Stimulated activated naive B cell treated with anti-CD40 and anti-IgM and Interleukin-4, amounts not matched to agents 10 μg/mL and 1 μg/mL and 100 μg/mL, for 72 hours (primary cell): ENCODE results near the gene PATJ.
"Not testable (repeated sequence)": the region's sequence is repeated elsewhere in the genome, so short reads cannot be mapped to it uniquely, and the experiment has no call there.

ENCODE experiments used
- ATAC-seq, 2 donors: fragments of 150-1000 bp; cut with Tn5 transposase; replicated peaks; 2 replicates each; pipeline ENCODE4 v1.10.0; 2021; ENCODE audit warnings: moderate library complexity in 1 of 2
- DNase-seq: peaks from one replicate; pipeline ENCODE4 v3.0.0; 2021
- H3K27ac Mint-ChIP-seq: one replicate; pipeline ENCODE4 v1.8.0; 2022; ENCODE audit warnings: mild to moderate bottlenecking, mixed read lengths
- H3K27me3 Mint-ChIP-seq, 2 donors: one replicate each; pipeline ENCODE4 v1.8.0; 2022; ENCODE audit warnings: mixed read lengths in 2 of 2
- H3K36me3 Mint-ChIP-seq, 2 donors: one replicate each; pipeline ENCODE4 v1.8.0; 2022; ENCODE audit warnings: mixed read lengths in 2 of 2, mild to moderate bottlenecking in 1 of 2
- H3K4me1 Mint-ChIP-seq, 2 donors: one replicate each; pipeline ENCODE4 v1.8.0; 2022; ENCODE audit warnings: mixed read lengths in 2 of 2, mild to moderate bottlenecking in 1 of 2
- H3K4me3 Mint-ChIP-seq, 2 donors: one replicate each; pipeline ENCODE4 v1.8.0; 2022; ENCODE audit warnings: mild to moderate bottlenecking in 2 of 2, mixed read lengths in 2 of 2, moderate library complexity in 1 of 2
- H3K9me3 Mint-ChIP-seq, 2 donors: one replicate each; pipeline ENCODE4 v1.8.0; 2022; ENCODE audit warnings: mixed read lengths in 2 of 2, mild to moderate bottlenecking in 1 of 2

Gene PATJ

GRCh38 chr1:62196086-62196690 lies 453.9 kb downstream of the PATJ start:
- Mint-ChIP-seq H3K4me3 (peak overlapping the region in 1 of 2 donors; percentile 63), H3K36me3 (peaks cover 3 to 9% of the 10 kb centered on the region in 2 donors), H3K9me3 (peaks cover 4 to 6% of the 10 kb centered on the region in 2 donors), H3K27me3 (peaks cover 32 to 52% of the 10 kb centered on the region in 2 donors), H3K27ac (no peak overlapping the region), H3K4me1 (peaks cover 3 to 14% of the 10 kb centered on the region in 2 donors)
- no peak for DNase-seq
- no peak for ATAC-seq

DNA sequence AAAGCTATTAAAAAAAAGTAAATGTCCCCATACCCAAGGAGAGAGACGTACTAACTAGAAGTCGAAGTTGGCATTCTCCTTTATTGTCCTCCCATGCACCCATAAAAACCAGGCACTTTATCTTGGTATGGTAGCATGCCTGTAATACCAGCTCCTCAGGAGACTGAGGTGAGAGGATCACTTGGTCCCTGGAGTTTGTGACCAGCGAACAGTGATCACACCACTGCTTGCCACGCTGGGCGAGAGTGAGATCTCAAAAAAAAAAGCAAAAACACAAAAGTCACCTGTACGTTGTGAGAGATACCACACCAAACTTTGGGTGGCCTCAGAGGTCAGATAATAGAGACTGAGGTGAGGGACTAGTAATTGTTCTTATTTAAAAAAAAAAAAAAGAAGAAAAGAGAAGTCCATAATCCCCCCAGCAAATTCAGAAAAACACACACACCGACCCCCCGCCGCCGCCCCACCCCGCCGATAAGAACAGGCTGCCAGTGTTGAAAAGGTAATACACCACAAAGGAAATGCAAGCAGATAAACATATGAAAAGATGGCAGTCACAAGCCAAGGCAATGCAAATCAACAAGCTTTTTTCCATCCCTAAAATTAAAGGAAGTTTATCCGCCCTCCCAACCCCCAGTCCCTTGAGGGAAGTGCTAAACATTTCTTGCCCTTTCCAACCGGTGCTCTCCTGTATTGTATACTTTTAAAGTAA lies 455.9 kb downstream of the PATJ start:
- Mint-ChIP-seq H3K4me3 (no peak overlapping the region), H3K36me3 (peaks cover 3 to 9% of the 10 kb centered on the region in 2 donors), H3K9me3 (peaks cover 4 to 6% of the 10 kb centered on the region in 2 donors), H3K27ac (no peak overlapping the region), H3K4me1 (peaks cover 3 to 14% of the 10 kb centered on the region in 2 donors), H3K27me3 (peaks cover 28 to 35% of the 10 kb centered on the region in 2 donors)
- DNase-seq (no peak), ATAC-seq (no peak)

DNA sequence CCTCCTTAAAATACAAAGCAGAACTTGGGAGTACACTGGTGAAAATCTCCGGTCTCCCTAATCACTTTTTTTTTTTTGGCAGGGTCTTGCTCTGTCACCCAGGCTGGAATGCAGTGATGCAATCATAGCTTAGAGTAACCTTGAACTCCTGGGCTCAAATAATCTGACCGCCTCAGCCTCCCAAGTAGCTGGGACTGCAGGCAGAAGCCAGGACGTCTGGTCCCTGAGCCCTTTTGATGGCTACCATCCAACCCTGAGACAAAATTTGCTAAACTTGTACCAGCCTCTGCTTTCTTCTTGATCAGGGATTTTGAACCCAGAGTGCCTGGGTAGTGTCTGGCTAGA lies 456.5 kb downstream of the PATJ start:
- Mint-ChIP-seq H3K27ac (no peak overlapping the region), H3K36me3 (peaks cover 0 to 9% of the 10 kb centered on the region in 2 donors), H3K4me3 (no peak overlapping the region), H3K27me3 (peaks cover 23 to 29% of the 10 kb centered on the region in 2 donors), H3K9me3 (peaks cover 4 to 6% of the 10 kb centered on the region in 2 donors), H3K4me1 (peaks cover 3 to 14% of the 10 kb centered on the region in 2 donors)
- DNase-seq (no peak), ATAC-seq (no peak)

DNA sequence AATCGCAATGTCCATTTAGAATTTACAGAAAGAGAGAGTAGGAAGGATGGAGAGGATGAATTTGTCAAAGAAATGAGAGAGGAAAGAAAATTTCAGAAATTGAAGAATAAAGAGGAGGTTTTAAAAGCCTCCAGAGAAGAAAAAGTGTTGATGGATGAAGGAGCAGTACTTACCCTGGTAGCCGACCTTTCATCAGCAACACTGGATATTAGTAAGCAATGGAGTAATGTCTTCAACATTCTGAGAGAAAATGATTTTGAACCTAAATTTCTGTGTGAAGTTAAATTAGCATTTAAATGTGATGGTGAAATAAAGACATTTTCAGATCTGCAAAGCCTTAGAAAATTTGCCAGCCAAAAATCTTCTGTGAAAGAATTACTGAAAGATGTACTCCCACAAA lies 464.9 kb downstream of the PATJ start:
- no peak for ATAC-seq
- no peak overlapping the region for H3K4me3 Mint-ChIP-seq

DNA sequence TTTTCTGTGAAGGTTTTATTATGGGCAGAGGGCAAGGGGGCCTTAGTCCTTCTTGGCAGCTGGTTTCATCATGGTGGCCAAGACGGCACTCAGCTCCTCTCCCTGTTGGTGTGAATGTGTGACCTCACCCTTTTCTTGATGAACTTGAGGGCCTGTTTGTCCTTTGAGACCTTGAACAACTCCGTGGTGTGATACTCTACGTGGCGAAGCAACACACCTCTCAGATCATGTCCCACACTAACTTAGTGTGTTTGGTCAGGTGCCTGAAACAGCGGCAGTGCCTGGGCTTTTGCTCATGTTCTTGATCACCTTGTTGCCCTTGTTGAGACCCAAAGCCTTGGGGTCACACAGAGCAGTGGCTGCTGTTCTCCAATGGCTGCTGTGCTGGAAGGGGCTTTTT lies 465.8 kb downstream of the PATJ start:
- Mint-ChIP-seq H3K9me3 (peaks cover 12 to 16% of the 10 kb centered on the region in 2 donors), H3K36me3 (peaks cover 1 to 4% of the 10 kb centered on the region in 2 donors), H3K27me3 (no peaks in the 10 kb centered on the region), H3K4me1 (no peaks in the 10 kb centered on the region), H3K4me3 (no peak overlapping the region), H3K27ac (no peak overlapping the region)
- no peak for ATAC-seq
- DNase-seq, result no peak

More for the DNA sequence above, 464.9 kb downstream of the PATJ start:
- no peak for DNase-seq
- Mint-ChIP-seq H3K27me3 (no peaks in the 10 kb centered on the region), H3K27ac (no peak overlapping the region), H3K9me3 (peaks cover 12 to 16% of the 10 kb centered on the region in 2 donors), H3K36me3 (peaks cover 1 to 4% of the 10 kb centered on the region in 2 donors), H3K4me1 (no peaks in the 10 kb centered on the region)

DNA sequence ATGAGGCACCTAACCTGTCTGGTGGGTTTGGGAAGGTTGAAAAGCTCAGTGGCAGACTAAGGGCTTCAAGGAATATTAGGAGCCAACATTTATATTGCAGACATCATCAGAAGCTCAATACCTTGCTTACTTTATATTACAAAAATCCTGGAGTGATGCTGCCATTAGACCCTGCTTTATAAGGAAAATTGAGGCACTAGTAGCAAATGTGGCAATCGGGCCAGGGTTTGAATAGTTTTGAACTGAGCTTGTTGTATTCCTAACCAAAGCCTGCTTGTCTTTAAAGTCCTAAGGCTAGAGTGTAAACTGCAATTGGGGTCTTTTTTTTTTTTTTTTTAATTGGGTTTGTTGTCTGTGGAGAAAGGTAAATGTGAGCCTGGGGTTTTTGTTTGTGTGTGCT lies 466.7 kb downstream of the PATJ start:
- no peak overlapping the region for H3K4me3 Mint-ChIP-seq
- no peak for ATAC-seq
- H3K9me3 Mint-ChIP-seq, result peaks cover 12 to 16% of the 10 kb centered on the region in 2 donors
- peaks cover 1 to 4% of the 10 kb centered on the region in 2 donors for H3K36me3 Mint-ChIP-seq
- no peak for DNase-seq
- no peaks in the 10 kb centered on the region for H3K4me1 Mint-ChIP-seq
- no peaks in the 10 kb centered on the region for H3K27me3 Mint-ChIP-seq
- no peak overlapping the region for H3K27ac Mint-ChIP-seq

- Mint-ChIP-seq H3K27me3 (no peaks in the 10 kb centered on the region), H3K36me3 (peaks cover 1 to 4% of the 10 kb centered on the region in 2 donors), H3K4me3 (no peak overlapping the region), H3K4me1 (no peaks in the 10 kb centered on the region), H3K27ac (no peak overlapping the region), H3K9me3 (peaks cover 13 to 16% of the 10 kb centered on the region in 2 donors)
- DNase-seq (no peak), ATAC-seq (no peak)
These were observed 467.8 kb downstream of the PATJ start for GRCh38 chr1:62209931-62210595.

- Mint-ChIP-seq H3K27ac (no peak overlapping the region), H3K36me3 (peaks cover 1 to 4% of the 10 kb centered on the region in 2 donors), H3K4me3 (no peak overlapping the region), H3K4me1 (no peaks in the 10 kb centered on the region), H3K27me3 (no peaks in the 10 kb centered on the region), H3K9me3 (peaks cover 13 to 16% of the 10 kb centered on the region in 2 donors)
- ATAC-seq (no peak), DNase-seq (no peak)
These were observed 468.7 kb downstream of the PATJ start for GRCh38 chr1:62210960-62211359.

DNA sequence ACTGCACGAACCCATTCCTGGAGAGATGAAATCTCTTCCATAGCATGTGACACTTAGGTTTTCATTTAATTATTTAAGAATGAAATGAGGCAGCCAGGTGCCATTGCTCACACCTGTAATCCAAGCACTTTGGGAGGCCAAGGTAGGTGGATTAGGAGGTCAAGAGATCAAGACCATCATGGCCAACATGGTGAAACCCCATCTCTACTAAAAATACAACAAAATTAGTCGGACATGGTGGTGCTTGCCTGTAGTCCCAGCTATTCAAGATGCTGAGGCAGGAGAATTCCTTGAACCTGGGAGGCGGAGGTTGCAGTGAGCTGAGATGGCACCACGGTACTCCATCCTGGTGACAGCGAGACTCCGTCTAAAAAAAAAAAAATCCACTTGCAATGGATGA lies 470.1 kb downstream of the PATJ start:
- no peak for DNase-seq
- H3K4me1 Mint-ChIP-seq, result no peaks in the 10 kb centered on the region
- no peaks in the 10 kb centered on the region for H3K27me3 Mint-ChIP-seq
- no peak for ATAC-seq
- H3K36me3 Mint-ChIP-seq, result peaks cover 1 to 4% of the 10 kb centered on the region in 2 donors
- H3K4me3 Mint-ChIP-seq, result no peak overlapping the region
- H3K27ac Mint-ChIP-seq, result no peak overlapping the region
- H3K9me3 Mint-ChIP-seq, result peaks cover 13 to 16% of the 10 kb centered on the region in 2 donors

DNA sequence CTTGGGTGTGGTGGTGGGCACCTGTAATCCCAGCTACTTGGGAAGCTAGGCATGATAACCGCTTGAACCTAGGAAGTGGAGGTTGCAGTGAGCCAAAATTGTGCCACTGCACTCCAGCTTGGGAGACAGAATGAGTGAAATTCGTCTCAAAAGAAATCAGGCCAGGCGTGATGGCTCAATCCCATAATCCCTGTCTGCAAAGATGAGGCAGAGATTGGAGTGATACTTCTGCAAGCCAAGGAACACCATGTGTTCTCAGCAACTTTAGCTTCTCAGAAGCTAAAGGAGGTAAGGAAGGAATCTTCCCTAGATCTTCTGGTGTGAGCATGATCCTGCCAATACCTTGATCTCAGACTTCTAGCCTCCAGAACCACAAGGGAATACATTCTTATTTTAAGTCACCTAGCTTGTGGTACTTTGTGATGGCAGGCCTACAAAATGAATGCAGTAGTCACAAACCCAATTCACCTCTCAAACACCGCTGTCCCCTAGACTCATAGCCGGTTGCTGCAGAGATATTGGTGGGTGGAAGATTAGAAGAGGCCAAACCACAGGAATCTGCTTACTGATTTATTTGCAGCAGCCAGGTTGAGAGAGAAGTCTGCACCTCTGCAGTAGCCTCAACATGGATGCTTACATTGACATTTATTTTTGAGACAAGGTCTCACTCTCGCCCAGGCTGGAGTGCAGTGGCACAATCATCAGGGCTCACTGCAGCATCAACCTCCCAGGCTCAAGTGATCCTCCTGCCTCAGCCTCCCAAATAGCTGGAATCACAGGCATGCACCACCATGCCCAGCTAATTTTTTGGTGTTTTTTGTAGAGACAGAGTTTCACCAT lies 471.0 kb downstream of the PATJ start:
- Mint-ChIP-seq H3K27me3 (no peaks in the 10 kb centered on the region), H3K4me1 (no peaks in the 10 kb centered on the region), H3K4me3 (no peak overlapping the region), H3K36me3 (peaks cover 1 to 4% of the 10 kb centered on the region in 2 donors), H3K27ac (no peak overlapping the region), H3K9me3 (peaks cover 13 to 16% of the 10 kb centered on the region in 2 donors)
- DNase-seq (no peak), ATAC-seq (no peak)

- no peaks in the 10 kb centered on the region for H3K4me1 Mint-ChIP-seq
- H3K27me3 Mint-ChIP-seq, result no peaks in the 10 kb centered on the region
- H3K4me3 Mint-ChIP-seq, result no peak overlapping the region
- no peak for DNase-seq
- H3K36me3 Mint-ChIP-seq, result no peaks in the 10 kb centered on the region
- peaks cover 0 to 2% of the 10 kb centered on the region in 2 donors for H3K9me3 Mint-ChIP-seq
- no peak for ATAC-seq
- H3K27ac Mint-ChIP-seq, result peak overlapping the region; percentile 42
These were observed 476.3 kb downstream of the PATJ start for GRCh38 chr1:62218604-62219003.

DNA sequence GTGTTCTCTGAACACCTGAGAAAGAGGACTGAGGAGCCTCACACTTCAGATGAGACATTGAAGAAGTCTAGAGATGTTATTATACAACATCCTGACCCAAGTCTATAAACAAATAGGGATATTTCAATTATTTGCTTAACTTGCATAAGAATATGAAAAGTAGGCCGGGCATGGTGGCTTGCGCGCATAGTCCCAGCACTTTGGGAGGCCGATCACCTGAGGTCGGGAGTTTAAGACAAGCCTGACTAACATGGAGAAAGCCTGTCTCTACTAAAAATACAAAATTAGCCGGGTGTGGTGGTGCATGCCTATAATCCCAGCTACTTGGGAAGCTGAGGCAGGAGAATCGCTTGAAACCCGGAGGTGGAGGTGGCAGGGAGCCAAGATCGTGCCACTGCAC lies 478.2 kb downstream of the PATJ start:
- not testable (repeated sequence) for H3K27ac Mint-ChIP-seq, H3K9me3 Mint-ChIP-seq, H3K36me3 Mint-ChIP-seq, ATAC-seq, H3K4me3 Mint-ChIP-seq, H3K4me1 Mint-ChIP-seq, H3K27me3 Mint-ChIP-seq, DNase-seq

DNA sequence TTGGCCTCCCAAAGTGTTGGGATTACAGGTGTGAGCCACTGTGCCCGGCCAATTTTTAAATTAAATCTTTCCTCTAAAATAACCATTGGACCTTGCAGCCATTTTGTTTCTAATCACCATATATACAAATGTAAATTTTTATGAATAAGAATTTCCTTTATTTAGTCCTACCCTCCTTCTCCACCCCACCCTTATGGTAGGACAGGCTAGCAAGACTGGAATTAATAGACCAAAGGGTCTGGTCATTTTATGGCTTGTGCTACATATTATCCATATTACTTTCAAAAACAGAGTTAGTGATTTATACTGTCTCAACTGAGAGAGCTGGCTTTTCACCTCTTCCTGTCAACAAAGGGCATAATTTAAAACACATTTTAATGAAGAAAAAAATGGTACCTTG lies 478.9 kb downstream of the PATJ start:
- no peaks in the 10 kb centered on the region for H3K4me1 Mint-ChIP-seq
- no peak overlapping the region for H3K4me3 Mint-ChIP-seq
- H3K36me3 Mint-ChIP-seq, result no peaks in the 10 kb centered on the region
- ATAC-seq, result no peak
- DNase-seq, result no peak
- no peak overlapping the region for H3K27ac Mint-ChIP-seq
- H3K9me3 Mint-ChIP-seq, result no peaks in the 10 kb centered on the region
- H3K27me3 Mint-ChIP-seq, result no peaks in the 10 kb centered on the region

- Mint-ChIP-seq H3K4me3 (no peak overlapping the region), H3K4me1 (no peaks in the 10 kb centered on the region), H3K9me3 (no peaks in the 10 kb centered on the region), H3K27ac (no peak overlapping the region), H3K27me3 (no peaks in the 10 kb centered on the region), H3K36me3 (no peaks in the 10 kb centered on the region)
- no peak for ATAC-seq
- no peak for DNase-seq
These were observed 480.0 kb downstream of the PATJ start for GRCh38 chr1:62222321-62222720.
